Upper lobe of left lung (tissue), 4 donors: ENCODE measurements around the gene ABHD12.

Experiments used
- CTCF ChIP-seq, 6 experiments: fragments of 450-650 bp in 4 of 6; fragments of 200-600 bp in 2 of 6; sonication (generic) in 2 of 6; IDR thresholded peaks; one replicate each; pipeline ENCODE4 v1.5.1; 2016 to 2019; ENCODE audit warnings: antibody characterized with exemption in 6 of 6
- EP300 ChIP-seq, 4 donors: sonication (generic); formaldehyde crosslinking; IDR thresholded peaks; one replicate each; pipeline ENCODE4 v1.5.1; 2017; ENCODE audit warnings: antibody characterized with exemption in 4 of 4, control low read depth in 2 of 4
- POLR2A ChIP-seq, 4 donors: fragments of 450-650 bp; IDR thresholded peaks; one replicate each; pipeline ENCODE4 v1.5.1; 2016 to 2017; ENCODE audit warnings: antibody characterized with exemption in 4 of 4, mild to moderate bottlenecking in 2 of 4
- POLR2AphosphoS5 ChIP-seq, 2 donors: sonication (generic); formaldehyde crosslinking; IDR thresholded peaks; one replicate each; pipeline ENCODE4 v1.5.1; 2017; ENCODE audit warnings: antibody characterized with exemption in 2 of 2

- TF ChIP-seq CTCF (IDR thresholded peaks at IDR 0.05) (no peak), POLR2A (IDR thresholded peaks at IDR 0.05) (no peak), POLR2AphosphoS5 (IDR thresholded peaks at IDR 0.05) (no peak), EP300 (IDR thresholded peaks at IDR 0.05) (no peak)
These were observed 100.6 kb downstream of the ABHD12 start for GRCh38 chr20:25289886-25290597.
